Measurements from ENCODE around the gene TEN1.

- TF ChIP-seq CTCF (IDR thresholded peaks at IDR 0.05; ENCODE audit: low read length) (no peak), EZH2 (optimal IDR thresholded peaks at IDR 0.05; ENCODE audit: low read depth, low read length) (no peak)
Observed at GRCh38 chr17:76025294-76025693, 46.3 kb downstream of the TEN1 start.

Measured in MM.1S (cell line).